ENCODE measurements around the gene DCST1. TPM values are rescaled to one million over a fixed set of nuclear protein-coding genes. Genes with fewer than 3 reads are reported as not detected.

Gene DCST1
- total and polyA plus RNA-seq, 7 donors, result 0.12 to 0.34 TPM; not detected in 5

GRCh38 chr1:155012776-155013602 is 20.6 kb upstream of the DCST1 start:
- DNase-seq (no peak), ATAC-seq (no peak)
- intact Hi-C loops (cut with DNase I), result loop anchor here (1.0 to 5.0 kb wide), 2 partner anchors 34 to 41 kb away; partner anchors contain the start of genes CKS1B (in 1 of the 2) and SHC1 (in 1 of the 2)
- peaks cover 0 to 31% of the 10 kb centered on the region in 2 donors for H3K36me3 ChIP-seq (ENCODE audit: insufficient read depth in 1 of 2, low read depth in 1 of 2)
- H3K4me3 ChIP-seq, result no peak overlapping the region
- H3K9me3 ChIP-seq, result no peaks in the 10 kb centered on the region
- no peaks in the 10 kb centered on the region for H3K27me3 ChIP-seq (ENCODE audit: insufficient read depth in 3 of 3, low read length in 2 of 3)
- peaks cover 47% of the 10 kb centered on the region for H3K4me1 ChIP-seq
- TF ChIP-seq CTCF (IDR thresholded peaks at IDR 0.05), result no peak
- 59 to 69% (median 63%) methylated on average over 3 of the region's 3 CpGs for WGBS, 3 donors
- peak overlapping the region; percentile 30 for H3K27ac ChIP-seq

- H3K9me3 ChIP-seq, result no peaks in the 10 kb centered on the region
- no peak overlapping the region for H3K27ac ChIP-seq
- DNase-seq (no peak), ATAC-seq (no peak)
- no peak for TF ChIP-seq CTCF (IDR thresholded peaks at IDR 0.05)
- no peaks in the 10 kb centered on the region for H3K27me3 ChIP-seq (ENCODE audit: insufficient read depth in 3 of 3, low read length in 2 of 3)
- intact Hi-C loops (cut with DNase I), result loop anchor here in 1 of 2 donors (5.0 kb wide), 1 partner anchor 41 kb away; the partner anchor contains the start of genes CKS1B and SHC1
- whole genome bisulfite sequencing, 3 donors, result 65 to 80% (median 71%) methylated on average over 7 to 8 of the region's 8 CpGs
- peaks cover 46% of the 10 kb centered on the region for H3K4me1 ChIP-seq
- peaks cover 0 to 31% of the 10 kb centered on the region in 2 donors for H3K36me3 ChIP-seq (ENCODE audit: insufficient read depth in 1 of 2, low read depth in 1 of 2)
- H3K4me3 ChIP-seq, result no peak overlapping the region
Observed at GRCh38 chr1:155013632-155014031, 20.0 kb upstream of the DCST1 start.

GRCh38 chr1:155014709-155015508 is 18.7 kb upstream of the DCST1 start:
- H3K9me3 ChIP-seq, result no peaks in the 10 kb centered on the region
- H3K4me1 ChIP-seq, result peaks cover 40% of the 10 kb centered on the region
- peak overlapping the region; percentile 36 for H3K27ac ChIP-seq
- ATAC-seq (no peak), DNase-seq (no peak)
- 86 to 90% (median 88%) methylated on average over 30 to 31 of the region's 31 CpGs for WGBS, 3 donors
- H3K27me3 ChIP-seq (ENCODE audit: insufficient read depth in 3 of 3, low read length in 2 of 3), result no peaks in the 10 kb centered on the region
- H3K36me3 ChIP-seq (ENCODE audit: insufficient read depth in 1 of 2, low read depth in 1 of 2), result peaks cover 0 to 31% of the 10 kb centered on the region in 2 donors
- intact Hi-C loops (cut with DNase I), result loop anchor here in 1 of 2 donors (5.0 kb wide), 1 partner anchor 43 kb away; the partner anchor contains the start of genes CKS1B and SHC1
- no peak for TF ChIP-seq CTCF (IDR thresholded peaks at IDR 0.05)
- no peak overlapping the region for H3K4me3 ChIP-seq

GRCh38 chr1:155015527-155016230 is 17.9 kb upstream of the DCST1 start:
- H3K27ac ChIP-seq, result peak overlapping the region; percentile 36
- H3K4me1 ChIP-seq, result peaks cover 36% of the 10 kb centered on the region

More at GRCh38 chr1:155015527-155016230, 17.9 kb upstream of the DCST1 start:
- intact Hi-C loops (cut with DNase I), result loop anchor here (2.0 kb wide), 2 partner anchors 13 to 53 kb away; partner anchors contain the start of gene ZBTB7B (in 1 of the 2)
- DNase-seq (no peak), ATAC-seq (no peak)
- H3K9me3 ChIP-seq, result no peaks in the 10 kb centered on the region
- H3K27me3 ChIP-seq (ENCODE audit: insufficient read depth in 3 of 3, low read length in 2 of 3), result no peaks in the 10 kb centered on the region
- no peak overlapping the region for H3K4me3 ChIP-seq
- TF ChIP-seq CTCF (IDR thresholded peaks at IDR 0.05), result no peak
- H3K36me3 ChIP-seq (ENCODE audit: insufficient read depth in 1 of 2, low read depth in 1 of 2), result peaks cover 0 to 31% of the 10 kb centered on the region in 2 donors
- 85 to 86% (median 86%) methylated on average over 16 of the region's 16 CpGs for WGBS, 3 donors

All from psoas muscle (tissue), 8 donors.